Stimulated activated CD4-positive, alpha-beta T cell treated with anti-CD3 and anti-CD28 coated beads, Interleukin-15, amount 100 ng/mL, for 24 hours (primary cell): ENCODE data around the gene ZNF777.
A peak's percentile ranks its signal among the peaks of the same experiment; 100 is the strongest.
"Not testable (repeated sequence)": the region's sequence is repeated elsewhere in the genome, so short reads cannot be mapped to it uniquely, and the experiment has no call there.

Experiments
- DNase-seq: peaks from one replicate; pipeline ENCODE4 v3.0.0-alpha.2; 2020

ZNF777 gene

DNA sequence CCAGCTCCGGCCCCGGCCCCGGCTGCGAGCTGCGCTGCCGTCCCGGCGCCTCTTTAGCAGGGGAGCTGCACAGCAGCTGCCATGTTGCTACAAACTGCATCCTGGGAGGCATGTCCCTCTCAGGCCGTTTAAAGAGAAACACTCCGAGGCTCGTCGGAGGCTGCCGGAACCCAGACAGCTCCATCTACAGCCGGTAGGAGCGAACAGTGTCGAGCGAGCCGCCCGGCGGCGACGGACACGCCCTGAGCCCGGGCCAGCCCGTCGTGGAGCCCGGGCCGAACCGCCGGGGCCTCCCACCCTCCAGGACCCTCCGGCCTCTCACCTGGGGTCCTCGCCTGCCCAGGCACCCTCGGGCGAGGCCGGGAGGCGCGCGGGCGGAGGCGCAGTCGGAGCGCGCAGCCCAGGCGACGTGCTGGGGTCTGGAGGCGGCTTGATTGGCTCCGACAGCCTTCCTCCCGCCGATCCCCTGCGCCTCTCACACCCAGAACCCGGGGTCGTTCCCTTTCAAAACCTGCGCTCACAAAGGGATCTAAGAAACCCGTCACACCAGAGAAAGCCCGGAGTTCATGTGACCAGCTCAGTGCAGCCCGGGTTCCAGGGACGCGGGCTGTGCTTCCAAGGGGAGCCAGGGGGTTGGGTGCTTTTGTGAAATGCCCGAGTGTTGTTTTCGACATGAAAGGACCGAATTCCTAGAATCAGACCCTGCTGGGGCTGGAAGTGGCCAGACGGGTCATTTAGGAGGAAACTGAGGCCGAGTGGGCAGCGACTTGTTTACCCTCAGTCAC, at the start of gene ZNF777:
ZNF777 (minus strand) TSS at position 570 of the 785 bp plus-strand sequence. CDS start 5,040 bp downstream, outside the sequence.
- DNase-seq: peak; percentile 85

GRCh38 chr7:149510248-149510647, 49.4 kb upstream of the ZNF777 start:
- no peak for DNase-seq

DNA sequence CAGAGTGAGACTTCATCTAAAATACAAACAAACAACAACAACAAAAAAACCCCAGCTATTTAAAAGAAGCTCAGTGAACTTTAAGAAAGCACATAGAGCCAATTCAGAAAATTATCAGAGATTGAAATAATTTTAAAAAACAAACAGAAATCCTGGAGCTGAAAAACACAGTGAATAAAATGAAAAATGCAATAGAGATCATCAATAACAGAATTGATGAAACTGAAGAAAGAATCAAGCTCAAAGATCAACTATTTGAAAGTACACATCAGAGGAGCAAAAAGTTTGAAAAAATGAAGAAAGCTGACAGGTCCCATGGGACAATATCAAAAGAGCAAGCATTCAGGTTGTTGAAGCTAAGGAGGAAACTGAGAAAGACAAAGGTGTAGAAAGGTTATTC, 48.9 kb upstream of the ZNF777 start:
- DNase-seq: no peak

DNA sequence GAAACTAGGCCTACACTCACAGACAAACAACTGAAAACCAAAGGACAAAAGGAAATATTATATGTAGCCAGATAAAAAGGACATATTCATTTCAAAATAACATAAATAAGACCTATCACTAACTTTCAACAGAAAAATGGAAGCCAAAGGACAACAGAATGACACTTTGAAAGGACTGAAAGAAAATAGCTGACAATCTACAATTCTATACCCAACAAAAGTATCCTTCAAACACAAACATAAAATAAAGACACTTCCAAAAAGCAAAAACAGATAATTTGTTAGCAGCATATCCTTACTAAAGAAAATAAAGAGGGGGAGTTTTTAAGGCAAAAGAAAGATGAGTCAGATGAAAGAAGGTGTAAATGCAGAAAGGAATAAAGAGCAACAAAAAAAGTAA, 44.7 kb upstream of the ZNF777 start:
- no peak for DNase-seq

DNA sequence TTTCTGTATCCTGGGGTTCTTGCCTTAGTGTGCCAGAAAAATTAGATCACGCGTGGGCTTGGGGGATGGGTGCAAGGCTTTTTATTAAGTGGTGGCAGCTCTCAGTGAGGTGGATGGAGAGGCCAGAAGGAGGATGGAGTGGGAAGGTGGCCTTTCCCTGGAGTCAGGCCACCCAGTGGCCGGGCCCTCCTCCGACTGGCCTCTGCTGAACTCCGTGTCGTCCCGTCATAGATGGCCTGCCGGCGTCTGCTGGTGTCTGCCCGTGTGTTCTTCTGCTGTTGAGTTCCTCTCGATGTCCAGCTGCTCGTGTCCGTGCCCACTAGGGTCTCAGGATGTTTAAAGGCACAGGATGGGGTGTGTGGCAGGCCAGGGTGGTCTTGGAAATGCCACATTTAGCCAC, 40.8 kb upstream of the ZNF777 start:
- DNase-seq: no peak

- DNase-seq: no peak
Observed at GRCh38 chr7:149500910-149501309, 40.0 kb upstream of the ZNF777 start.

- DNase-seq: no peak
Observed at GRCh38 chr7:149500201-149500600, 39.3 kb upstream of the ZNF777 start.

DNA sequence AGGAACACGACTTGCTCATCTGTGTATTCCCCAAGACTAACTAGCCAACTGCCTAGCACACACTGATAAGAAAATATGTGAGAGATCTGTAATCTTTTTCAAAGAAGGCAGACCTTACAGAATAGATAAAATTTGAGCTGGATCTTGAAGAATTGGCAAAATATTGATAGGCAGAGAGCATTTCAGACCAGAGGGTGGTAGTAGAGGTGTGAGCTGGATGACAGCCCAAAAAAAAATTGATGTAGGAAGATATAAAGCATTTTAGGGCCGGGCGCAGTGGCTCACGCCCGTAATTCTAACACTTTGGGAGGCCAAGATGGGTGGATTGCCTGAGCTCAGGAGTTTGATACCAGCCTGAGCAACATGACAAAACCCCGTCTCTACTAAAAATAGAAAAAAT, 37.9 kb upstream of the ZNF777 start:
- no peak for DNase-seq

GRCh38 chr7:149497467-149498261, 36.8 kb upstream of the ZNF777 start, which contains the start of gene ZNF746:
Gene ZNF746 (minus strand): TSS chr7:149497809. CDS start chr7:149497536, 273 bp downstream.
- peak; percentile 89 for DNase-seq

DNA sequence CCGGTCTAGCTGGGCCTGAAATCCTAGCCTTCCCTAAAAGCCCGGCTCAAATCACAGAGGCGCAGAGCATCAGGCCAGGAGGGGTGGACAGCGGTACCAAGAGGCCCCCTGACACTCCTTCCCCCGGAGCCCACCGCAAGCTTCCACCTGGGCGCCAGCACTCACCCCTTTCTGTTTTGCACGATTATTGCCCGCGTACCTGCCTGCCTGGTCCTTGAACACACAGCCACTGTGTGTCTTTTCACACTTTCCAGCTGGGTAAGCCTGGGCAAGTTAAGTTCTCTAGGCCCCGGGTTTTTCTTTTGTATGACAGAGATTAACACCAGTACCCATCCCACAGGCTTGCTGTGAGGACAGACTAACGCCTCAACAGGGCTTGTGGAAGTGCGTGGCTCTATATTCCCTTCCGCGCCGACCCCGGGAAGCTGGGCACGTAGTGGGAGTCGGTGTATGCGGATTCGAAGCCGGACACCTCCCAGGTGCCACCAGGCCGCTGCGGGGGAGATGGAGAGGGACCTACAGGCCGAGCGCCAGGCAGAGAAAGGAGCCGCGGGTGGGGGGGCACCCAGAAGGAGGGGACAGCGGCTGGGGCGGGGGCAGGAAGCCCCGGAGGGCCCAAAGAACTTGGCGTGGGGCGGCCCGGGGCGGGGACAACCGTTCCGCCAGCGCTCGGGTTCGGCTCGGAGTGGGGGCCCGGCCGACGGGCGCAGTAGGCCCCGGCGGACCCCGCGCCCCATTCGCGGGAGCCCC, 36.0 kb upstream of the ZNF777 start:
- DNase-seq: peak; percentile 71

DNA sequence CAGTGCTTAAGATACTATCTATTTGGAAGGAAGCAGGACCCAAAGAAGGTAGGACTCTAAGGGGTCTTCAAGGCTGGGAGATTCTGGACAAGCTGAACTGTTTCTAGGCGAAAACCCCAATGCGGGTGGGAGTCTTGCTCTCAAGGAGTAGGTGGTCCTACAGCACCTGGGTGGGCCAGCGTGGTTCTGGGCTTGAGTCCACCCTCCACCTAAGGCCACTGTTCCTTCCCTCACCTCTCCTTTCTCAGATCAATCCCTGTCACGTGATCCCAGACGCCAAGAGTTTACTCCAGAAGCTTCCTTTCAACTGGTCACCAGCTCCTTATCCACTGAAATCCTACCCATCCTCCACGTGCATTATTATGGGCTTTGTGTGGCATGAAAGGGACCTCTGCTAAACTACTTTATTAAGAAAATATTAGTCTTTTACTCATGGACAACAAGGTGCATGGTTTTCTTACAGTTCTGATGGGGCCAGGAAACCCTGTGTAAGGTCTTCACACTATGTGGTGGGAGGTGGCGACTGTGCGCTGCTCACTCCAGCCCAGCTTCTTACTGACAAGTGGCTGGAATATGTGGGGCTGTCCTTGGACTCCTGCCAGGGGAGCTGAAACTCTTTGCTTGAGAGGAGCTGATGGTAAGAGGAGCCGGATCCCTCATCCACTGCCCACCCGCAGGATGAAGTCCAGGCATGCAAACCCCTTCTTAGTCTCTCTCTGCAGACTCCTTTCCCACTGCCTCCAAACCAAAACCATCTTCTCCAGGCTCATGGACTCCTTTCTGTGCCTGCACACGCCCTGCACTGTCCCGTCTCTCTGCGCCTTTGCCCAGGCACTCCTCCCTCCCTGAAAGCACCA, 35.2 kb upstream of the ZNF777 start:
- peak; percentile 34 for DNase-seq

DNA sequence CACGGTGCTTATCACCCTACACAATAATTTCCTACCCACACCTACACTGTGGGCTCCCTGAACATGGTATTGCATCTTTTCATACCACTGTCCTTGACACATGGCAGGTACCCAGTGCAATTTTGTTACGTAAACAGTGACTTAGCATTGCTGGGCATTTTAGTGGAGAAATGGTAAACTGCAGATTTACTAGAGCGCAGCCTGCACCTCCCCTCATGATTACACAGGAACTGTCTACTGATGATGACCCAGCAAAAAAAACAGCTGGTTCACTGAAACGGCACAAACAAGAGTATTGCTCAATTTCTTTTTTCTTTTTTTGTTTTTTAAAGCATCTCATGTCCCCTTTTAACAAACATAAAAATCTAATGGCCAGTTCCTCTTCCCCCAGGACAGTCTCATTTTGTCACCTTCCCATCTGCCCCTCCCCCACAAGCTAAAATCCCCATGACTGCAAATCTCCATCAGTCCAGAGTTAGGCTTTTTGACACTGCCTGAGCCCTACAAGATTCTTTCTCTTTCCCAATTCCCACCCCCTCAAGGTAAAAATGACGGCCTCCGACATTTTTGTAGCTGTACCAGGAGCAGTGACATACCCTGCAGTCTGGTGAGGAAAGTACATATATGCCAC, 34.0 kb upstream of the ZNF777 start:
- DNase-seq: no peak

DNA sequence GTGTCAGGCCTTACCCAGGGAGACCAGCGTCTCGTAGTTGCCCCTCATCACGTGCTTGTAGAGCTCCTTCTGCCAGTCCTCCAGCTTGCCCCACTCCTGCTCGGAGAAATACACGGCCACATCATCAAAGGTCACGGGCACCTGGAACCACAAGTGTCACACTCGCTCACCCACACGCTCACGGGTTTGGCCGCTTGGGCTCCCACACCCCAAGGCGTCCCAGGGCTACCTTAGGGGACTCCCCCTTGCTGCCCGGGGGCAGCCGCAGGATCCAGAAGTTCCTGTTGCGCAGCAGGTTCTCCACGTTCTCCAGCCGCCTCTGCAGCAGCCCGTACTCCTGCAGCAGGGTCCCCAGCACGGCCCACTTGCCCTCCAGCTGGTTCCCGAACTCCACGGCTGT, 33.1 kb upstream of the ZNF777 start:
- not testable (repeated sequence) for DNase-seq

GRCh38 chr7:149493366-149493765, 32.5 kb upstream of the ZNF777 start:
- DNase-seq: no peak

DNA sequence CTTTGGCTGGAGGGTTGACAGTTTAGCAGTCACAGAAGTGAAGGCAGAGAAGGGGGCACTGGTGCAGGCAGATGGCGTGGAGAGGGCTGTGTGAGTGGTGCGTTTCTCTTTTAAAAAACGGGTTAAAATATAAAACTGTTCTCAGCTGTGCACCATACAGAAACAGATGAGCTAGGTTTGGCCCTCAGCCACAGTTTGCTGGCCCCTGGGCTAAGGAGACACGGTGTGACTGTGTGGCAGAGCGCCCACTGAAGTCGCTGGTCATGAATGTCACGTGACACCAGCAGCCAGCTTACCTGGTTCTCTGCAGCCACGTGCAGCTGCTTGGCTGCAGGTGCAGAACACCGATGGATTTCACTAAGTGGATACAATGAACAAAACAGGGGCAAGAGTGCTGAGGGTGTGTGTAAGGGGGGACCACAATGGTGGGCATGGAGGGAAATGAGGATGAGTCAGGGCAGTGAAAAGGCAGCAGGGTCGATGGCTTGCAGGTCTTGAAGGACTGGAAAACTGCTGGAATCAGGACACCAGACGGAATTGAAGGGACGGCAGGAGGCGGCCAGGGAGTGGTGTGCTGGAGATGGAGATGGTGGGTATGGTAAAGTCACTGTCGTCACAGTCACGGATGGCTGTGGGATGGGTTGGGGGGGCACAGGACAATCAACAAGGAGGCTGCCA, 29.4 kb upstream of the ZNF777 start:
- no peak for DNase-seq

DNA sequence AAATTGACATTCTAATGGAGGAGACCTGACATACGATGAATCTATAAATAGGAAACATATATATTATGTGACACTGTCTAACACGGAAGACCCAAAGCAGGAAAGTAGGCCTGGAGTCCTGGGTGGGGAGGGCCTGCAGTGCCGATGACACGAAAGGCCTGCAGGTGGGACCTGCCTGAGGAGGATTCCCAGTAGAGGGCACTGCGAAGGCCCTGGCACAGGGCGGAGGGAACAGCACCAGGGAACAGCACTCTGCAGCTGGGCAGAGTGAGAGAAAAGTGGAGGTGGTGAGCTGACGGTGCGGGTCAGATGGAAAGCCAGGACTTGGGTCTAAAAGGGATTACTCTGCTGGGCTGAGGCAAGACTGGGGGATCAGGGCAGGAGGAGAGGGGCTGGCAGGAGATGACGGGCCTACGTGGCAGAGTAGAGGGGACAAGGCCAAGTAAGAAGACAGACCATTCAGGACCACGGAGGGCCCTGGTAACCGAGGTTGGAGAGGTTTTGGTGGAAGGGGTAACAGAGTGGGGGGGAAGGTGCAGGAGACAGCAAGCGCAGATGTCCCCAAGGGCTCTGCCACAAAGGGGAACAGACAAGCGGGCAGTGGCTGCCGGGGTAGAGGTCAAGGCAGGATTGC, 28.6 kb upstream of the ZNF777 start:
- DNase-seq: no peak

DNA sequence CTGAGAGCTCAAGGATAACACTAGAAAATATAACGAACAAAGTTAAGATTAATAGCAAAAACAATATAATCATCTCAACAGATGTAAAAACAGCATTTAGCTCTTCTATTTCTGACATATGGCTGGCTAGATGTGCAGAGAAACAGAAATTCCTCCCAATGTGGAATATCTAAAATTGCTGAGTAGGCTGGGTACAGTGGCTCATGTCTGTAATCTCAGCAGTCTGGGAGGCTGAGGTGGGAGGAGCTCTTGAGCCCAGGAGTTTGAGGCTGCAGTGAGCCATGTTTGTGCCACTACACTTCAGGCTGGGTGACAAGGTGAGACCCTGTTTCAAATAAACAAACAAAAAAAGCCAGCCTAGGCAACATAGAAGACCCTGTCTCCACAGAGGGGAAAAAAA, 18.7 kb upstream of the ZNF777 start:
- no peak for DNase-seq

DNA sequence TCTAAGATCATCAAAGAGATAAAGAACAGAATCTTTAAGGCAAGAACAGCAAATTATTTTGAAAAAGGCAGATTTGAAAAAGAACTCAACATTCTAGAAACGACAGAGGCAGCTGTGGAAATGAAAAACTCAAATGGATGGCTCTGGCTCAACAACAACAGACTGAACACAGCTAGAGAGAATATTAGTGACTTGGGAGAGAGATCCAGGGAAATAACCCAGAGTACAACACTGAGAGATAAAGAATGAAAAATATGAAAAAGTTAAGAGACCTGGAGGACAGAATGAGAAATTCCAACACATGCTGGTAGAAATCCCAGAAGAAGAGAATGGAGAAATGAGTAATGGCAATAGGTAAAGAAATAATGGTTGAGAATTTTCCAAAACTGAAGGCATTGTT, 17.9 kb upstream of the ZNF777 start:
- DNase-seq: no peak

- no peak for DNase-seq
Observed at GRCh38 chr7:149477494-149478443, 16.9 kb upstream of the ZNF777 start.

DNA sequence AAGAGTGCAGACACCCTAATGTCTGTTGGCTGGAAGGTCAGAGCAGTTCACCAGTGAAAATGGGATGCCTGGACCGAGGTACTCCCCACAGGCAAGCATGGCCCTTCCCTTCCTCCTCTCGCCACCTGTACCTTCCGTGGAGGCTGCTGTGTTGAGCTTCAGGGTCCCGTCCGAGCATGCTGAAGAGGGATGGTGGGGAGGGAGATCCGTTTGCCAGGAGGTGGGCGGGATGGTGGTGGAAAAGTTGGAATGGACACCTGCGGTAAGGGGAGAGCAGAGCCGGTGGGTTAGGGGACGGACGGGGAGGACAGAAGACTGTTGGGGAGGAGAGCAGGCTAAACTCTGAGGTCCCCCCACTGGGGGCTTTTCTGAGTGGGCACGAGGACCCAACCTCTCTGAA, 15.9 kb upstream of the ZNF777 start:
- DNase-seq: no peak
